H9 (cell line): ENCODE measurements around the gene PKD2L1. TPM values are rescaled to one million over a fixed set of nuclear protein-coding genes. Genes with fewer than 3 reads are reported as not detected.

Experiments
- DNase-seq: peaks from one replicate; pipeline ENCODE4 v3.0.0-alpha.2; 2017
- H2AFZ ChIP-seq: one replicate; pipeline ENCODE4 v1.6.1; 2013; ENCODE audit warnings: mild to moderate bottlenecking, low read length, control low read depth, moderate library complexity
- H2AK5ac ChIP-seq: 2 replicates; pipeline ENCODE4 v1.6.1; 2013; ENCODE audit warnings: low read length, control low read depth, mixed read lengths; ENCODE audit not compliant: insufficient read length
- H2BK120ac ChIP-seq: one replicate; pipeline ENCODE4 v1.6.1; 2013; ENCODE audit warnings: low read depth, mild to moderate bottlenecking, low read length, control low read depth, inconsistent platforms; ENCODE audit not compliant: poor library complexity, severe bottlenecking
- H2BK12ac ChIP-seq: 2 replicates; pipeline ENCODE4 v1.6.1; 2013; ENCODE audit warnings: low read length, control low read depth, mixed read lengths, low read depth; ENCODE audit not compliant: insufficient read length
- H2BK15ac ChIP-seq: 2 replicates; pipeline ENCODE4 v1.6.1; 2013; ENCODE audit warnings: low read depth, low read length, control low read depth
- H2BK20ac ChIP-seq: one replicate; pipeline ENCODE4 v1.6.1; 2013; ENCODE audit warnings: low read depth, mild to moderate bottlenecking, low read length, control low read depth, inconsistent platforms; ENCODE audit not compliant: poor library complexity, severe bottlenecking
- H2BK5ac ChIP-seq: 2 replicates; pipeline ENCODE4 v1.6.1; 2013; ENCODE audit warnings: low read length, control low read depth, mixed read lengths; ENCODE audit not compliant: insufficient read length
- H3K14ac ChIP-seq: 2 replicates; pipeline ENCODE4 v1.6.1; 2013; ENCODE audit warnings: low read length, control low read depth; ENCODE audit not compliant: insufficient read depth
- H3K18ac ChIP-seq: 2 replicates; pipeline ENCODE4 v1.6.1; 2013; ENCODE audit warnings: low read depth, mild to moderate bottlenecking, mixed read lengths, low read length, control low read depth; ENCODE audit not compliant: insufficient read length
- H3K23ac ChIP-seq: 2 replicates; pipeline ENCODE4 v1.6.1; 2013; ENCODE audit warnings: low read length, control low read depth, mixed read lengths, low read depth; ENCODE audit not compliant: insufficient read length
- H3K23me2 ChIP-seq: 2 replicates; pipeline ENCODE4 v1.6.1; 2013; ENCODE audit warnings: low read depth, mild to moderate bottlenecking, mixed read lengths, low read length, control low read depth; ENCODE audit not compliant: insufficient read length, poor library complexity, severe bottlenecking
- H3K27ac ChIP-seq: 2 replicates; pipeline ENCODE4 v1.5.1; 2013; ENCODE audit warnings: low read length, control low read depth, mixed read lengths, low read depth; ENCODE audit not compliant: insufficient read length
- H3K27me3 ChIP-seq: 2 replicates; pipeline ENCODE4 v1.6.1; 2013; ENCODE audit warnings: low read length, control low read depth, inconsistent platforms; ENCODE audit not compliant: insufficient read depth
- H3K4ac ChIP-seq: 2 replicates; pipeline ENCODE4 v1.6.1; 2013; ENCODE audit warnings: low read depth, mild to moderate bottlenecking, control low read depth, inconsistent platforms, low read length, moderate library complexity
- H3K4me1 ChIP-seq: 2 replicates; pipeline ENCODE4 v1.6.1; 2013; ENCODE audit warnings: low read length, control low read depth, inconsistent platforms; ENCODE audit not compliant: insufficient read depth
- H3K4me2 ChIP-seq: 2 replicates; pipeline ENCODE4 v1.6.1; 2013; ENCODE audit warnings: low read length, control low read depth, mixed read lengths; ENCODE audit not compliant: insufficient read length, insufficient read depth
- H3K56ac ChIP-seq: 2 replicates; pipeline ENCODE4 v1.6.1; 2013; ENCODE audit warnings: low read depth, mild to moderate bottlenecking, mixed read lengths, low read length, control low read depth; ENCODE audit not compliant: insufficient read length
- H3K79me1 ChIP-seq: 2 replicates; pipeline ENCODE4 v1.6.1; 2013; ENCODE audit warnings: low read depth, mild to moderate bottlenecking, moderate library complexity, low read length, control low read depth, inconsistent platforms; ENCODE audit not compliant: insufficient read depth, poor library complexity, severe bottlenecking
- H3K79me2 ChIP-seq: 2 replicates; pipeline ENCODE4 v1.6.1; 2013; ENCODE audit warnings: low read length, control low read depth, inconsistent platforms; ENCODE audit not compliant: insufficient read depth
- H3K9ac ChIP-seq: 2 replicates; pipeline ENCODE4 v1.6.1; 2013; ENCODE audit warnings: low read length, control low read depth, mixed read lengths; ENCODE audit not compliant: insufficient read length; ENCODE audit errors: extremely low read depth
- H3K9me3 ChIP-seq: one replicate; pipeline ENCODE4 v1.6.1; 2013; ENCODE audit warnings: low read depth, low read length, inconsistent platforms; ENCODE audit not compliant: control insufficient read depth
- H3T11ph ChIP-seq: one replicate; pipeline ENCODE4 v1.6.1; 2013; ENCODE audit warnings: mild to moderate bottlenecking, low read length, control low read depth, inconsistent platforms
- H4K20me1 ChIP-seq: one replicate; pipeline ENCODE4 v1.6.1; 2013; ENCODE audit not compliant: control insufficient read depth, insufficient read length, insufficient read depth
- H4K5ac ChIP-seq: 2 replicates; pipeline ENCODE4 v1.6.1; 2013; ENCODE audit warnings: low read depth, mild to moderate bottlenecking, mixed read lengths, low read length, control low read depth; ENCODE audit not compliant: insufficient read length
- H4K8ac ChIP-seq: replicated peaks from 2 replicates; pipeline ENCODE4 v1.6.1; 2013; ENCODE audit warnings: low read length, control low read depth, mixed read lengths, low read depth; ENCODE audit not compliant: insufficient read length
- H4K91ac ChIP-seq: 2 replicates; pipeline ENCODE4 v1.6.1; 2013; ENCODE audit warnings: low read depth, mild to moderate bottlenecking, moderate library complexity, mixed read lengths, low read length, control low read depth; ENCODE audit not compliant: insufficient read length
- H3K27ac Mint-ChIP-seq, 3 experiments: 2 replicates in 2 of 3; 3 replicates in 1 of 3; pipeline ENCODE4 v1.8.0; 2020 to 2021; ENCODE audit warnings: mixed read lengths in 3 of 3, mild to moderate bottlenecking in 1 of 3, moderate library complexity in 1 of 3
- H3K27me3 Mint-ChIP-seq: 2 replicates; pipeline ENCODE4 v1.8.0; 2021; ENCODE audit warnings: low read depth, mild to moderate bottlenecking, moderate library complexity, mixed read lengths
- H3K36me3 Mint-ChIP-seq, 3 experiments: 2 replicates in 2 of 3; 3 replicates in 1 of 3; pipeline ENCODE4 v1.8.0; 2020 to 2021; ENCODE audit warnings: low read depth in 3 of 3, mixed read lengths in 3 of 3; ENCODE audit not compliant: insufficient read depth in 1 of 3
- H3K4me1 Mint-ChIP-seq, 2 experiments: 2 replicates each; pipeline ENCODE4 v1.8.0; 2020; ENCODE audit warnings: mixed read lengths in 2 of 2
- H3K4me3 Mint-ChIP-seq, 2 experiments: 2 replicates in 1 of 2; 3 replicates in 1 of 2; pipeline ENCODE4 v1.8.0; 2020 to 2021; ENCODE audit warnings: mild to moderate bottlenecking in 2 of 2, mixed read lengths in 2 of 2, moderate library complexity in 1 of 2
- H3K9me3 Mint-ChIP-seq, 2 experiments: 2 replicates in 1 of 2; 3 replicates in 1 of 2; pipeline ENCODE4 v1.8.0; 2020; ENCODE audit warnings: mild to moderate bottlenecking in 2 of 2, mixed read lengths in 2 of 2, moderate library complexity in 1 of 2
- CTCF ChIP-seq: fragments of 200-600 bp; sonication (generic); conservative IDR thresholded peaks from 3 replicates; pipeline ENCODE4 v1.8.0; 2021; ENCODE audit warnings: antibody characterized with exemption, mild to moderate bottlenecking
- WGBS: extraction: QIAGEN DNeasy Blood & Tissue Kit; methylation state at CpG from one replicate; pipeline ENCODE4 v1.1.7; 2013; ENCODE audit warnings: missing lambda C conversion rate, low lambda C conversion rate, mixed read lengths; ENCODE audit not compliant: insufficient read length; ENCODE audit errors: extremely low coverage; 5-methylcytosine and 5-hydroxymethylcytosine counted together
- total RNA-seq: library from RNA; stranded (reverse); gene quantifications from 2 replicates; pipeline ENCODE4 v1.2.1, GENCODE V29; 2021

Gene PKD2L1
- total RNA-seq, 1 experiment from 2014 or later = 0.20 TPM

- H3K23me2 ChIP-seq = no peaks in the 10 kb centered on the region
- no peak overlapping the region for H2BK15ac ChIP-seq
- H3K9me3 ChIP-seq = no peaks in the 10 kb centered on the region
- Mint-ChIP-seq H3K4me3 (no peak overlapping the region), H3K36me3 (no peaks in the 10 kb centered on the region), H3K27me3 (peaks cover 72% of the 10 kb centered on the region), H3K4me1 (peaks cover 2 to 7% of the 10 kb centered on the region in 2 experiments; a peak in 1 of 4 replicates), H3K9me3 (no peaks in the 10 kb centered on the region), H3K27ac (no peak overlapping the region)
- no CpG with 5 or more reads among the region's 5 CpGs for WGBS
- no peaks in the 10 kb centered on the region for H3K27me3 ChIP-seq
- no peak for DNase-seq
- H4K8ac ChIP-seq = no peak overlapping the region
- H3K9ac ChIP-seq = no peak overlapping the region
- H3K18ac ChIP-seq = no peak overlapping the region
- no peak overlapping the region for H2BK20ac ChIP-seq
- H3K4me1 ChIP-seq = no peaks in the 10 kb centered on the region
- H4K20me1 ChIP-seq = no peaks in the 10 kb centered on the region
- no peak overlapping the region for H3K14ac ChIP-seq
- TF ChIP-seq CTCF = no peak
- no peak overlapping the region for H3K23ac ChIP-seq
- H3T11ph ChIP-seq = no peak overlapping the region
- no peak overlapping the region for H3K27ac ChIP-seq
- H2AK5ac ChIP-seq = no peak overlapping the region
- H2BK12ac ChIP-seq = no peak overlapping the region
- no peak overlapping the region for H2BK120ac ChIP-seq
- H3K56ac ChIP-seq = no peak overlapping the region
- H3K79me1 ChIP-seq = no peaks in the 10 kb centered on the region
- H4K5ac ChIP-seq = no peak overlapping the region
- H3K4ac ChIP-seq = no peak overlapping the region
- H2AFZ ChIP-seq = no peak overlapping the region
- H3K4me2 ChIP-seq = no peak overlapping the region
- no peaks in the 10 kb centered on the region for H3K79me2 ChIP-seq
- H4K91ac ChIP-seq = no peak overlapping the region
- no peak overlapping the region for H2BK5ac ChIP-seq
Observed at GRCh38 chr10:100328198-100328597, 1.8 kb downstream of the PKD2L1 start.
